HG03108 (cell line): ENCODE measurements around the gene PTH1R.

Source experiments
- ATAC-seq: cut with Tn5 transposase; IDR thresholded peaks from one replicate; pipeline ENCODE4 v1.9.1; 2021; ENCODE audit warnings: moderate library complexity; ENCODE audit not compliant: unreplicated experiment

Gene PTH1R

GRCh38 chr3:46849686-46850467 is 27.6 kb upstream of the PTH1R start:
- no peak for ATAC-seq

GRCh38 chr3:46850468-46850779 is 27.1 kb upstream of the PTH1R start:
- no peak for ATAC-seq

GRCh38 chr3:46851364-46852333 is 25.9 kb upstream of the PTH1R start:
- no peak for ATAC-seq

GRCh38 chr3:46852334-46852720 is 25.2 kb upstream of the PTH1R start:
- ATAC-seq = no peak

- no peak for ATAC-seq
Measured at GRCh38 chr3:46852839-46853355, 24.6 kb upstream of the PTH1R start.

GRCh38 chr3:46853441-46854415 is 23.8 kb upstream of the PTH1R start:
- no peak for ATAC-seq

- ATAC-seq = no peak
Measured at GRCh38 chr3:46854555-46854991, 22.9 kb upstream of the PTH1R start.

- ATAC-seq = no peak
Measured at GRCh38 chr3:46856576-46857471, 20.7 kb upstream of the PTH1R start.

- no peak for ATAC-seq
Measured at GRCh38 chr3:46857485-46858341, 19.8 kb upstream of the PTH1R start.

- ATAC-seq = no peak
Measured at GRCh38 chr3:46858456-46858855, 19.1 kb upstream of the PTH1R start.

GRCh38 chr3:46859001-46859710 is 18.4 kb upstream of the PTH1R start:
- no peak for ATAC-seq

GRCh38 chr3:46860017-46860809 is 17.3 kb upstream of the PTH1R start:
- ATAC-seq = no peak

GRCh38 chr3:46860810-46861604 is 16.5 kb upstream of the PTH1R start:
- ATAC-seq = no peak

- ATAC-seq = no peak
Measured at GRCh38 chr3:46861605-46862368, 15.7 kb upstream of the PTH1R start.

- ATAC-seq = no peak
Measured at GRCh38 chr3:46862369-46863025, 15.0 kb upstream of the PTH1R start.
